ENCODE results near the gene DEXI. TPM values are rescaled to one million over a fixed set of nuclear protein-coding genes. Genes with fewer than 3 reads are reported as not detected.

The DEXI gene
- polyA plus RNA-seq, 1 donor from 2014 or later: 11.4 TPM

DNA sequence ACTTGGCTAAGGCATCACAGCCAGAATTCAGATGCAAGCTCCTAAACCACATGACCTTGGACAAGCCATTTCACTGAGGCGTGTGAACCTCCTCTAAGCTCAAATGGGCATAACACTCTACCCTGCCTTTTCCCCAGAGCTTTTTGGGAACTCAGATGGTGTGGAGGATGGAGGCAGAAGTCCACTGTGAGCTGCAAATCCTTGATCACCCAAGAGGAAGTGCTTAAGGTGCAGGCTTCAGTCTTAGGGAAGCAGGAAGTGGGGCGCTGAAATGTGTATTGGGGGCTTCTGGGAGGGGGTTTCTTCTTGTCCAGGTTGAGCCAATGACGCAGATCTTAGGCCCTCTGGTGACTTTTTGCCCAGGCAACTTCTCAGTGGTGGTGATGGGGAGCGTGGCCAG, 52.4 kb downstream of the DEXI start:
- Mint-ChIP-seq H3K36me3 (peaks cover 8% of the 10 kb centered on the region), H3K27me3 (no peaks in the 10 kb centered on the region), H3K4me1 (peaks cover 48 to 77% (median 70%) of the 10 kb centered on the region in 3 donors), H3K9me3 (no peaks in the 10 kb centered on the region), H3K4me3 (peak overlapping the region; percentile 74 to 95 (median 90)), H3K27ac (peak overlapping the region; percentile 65 to 91 (median 90))

DNA sequence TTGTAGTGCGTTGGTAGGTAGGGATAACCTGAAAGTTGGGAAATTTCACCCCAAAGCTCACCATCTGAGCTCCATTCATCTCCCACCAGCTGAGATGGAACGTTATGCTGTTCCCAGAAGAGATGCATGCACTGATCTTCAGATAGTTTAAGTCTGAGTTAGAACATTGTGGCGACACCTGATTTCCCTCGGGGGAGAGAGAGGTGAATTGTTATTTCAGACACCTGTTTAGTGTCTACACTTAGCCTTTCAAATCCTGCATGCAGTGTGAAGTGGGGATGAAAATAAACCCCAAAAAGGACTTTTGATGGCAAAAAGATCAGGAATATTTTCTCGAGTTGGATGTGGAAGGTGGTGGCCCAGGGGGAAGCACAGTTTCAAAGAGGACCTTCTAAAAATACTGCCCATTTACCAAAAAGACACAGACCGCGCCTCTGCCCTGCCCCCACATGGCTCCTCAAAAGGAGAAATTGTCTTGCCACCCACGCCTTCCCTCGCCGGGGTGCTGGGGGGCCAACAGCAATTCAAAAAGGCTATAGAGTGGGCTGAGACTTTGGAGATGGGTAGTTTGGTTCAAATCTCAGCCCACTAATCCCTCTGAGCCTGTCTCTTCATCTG, 53.8 kb downstream of the DEXI start:
- H3K9me3 Mint-ChIP-seq: no peaks in the 10 kb centered on the region
- peaks cover 54 to 82% (median 76%) of the 10 kb centered on the region in 3 donors for H3K4me1 Mint-ChIP-seq
- H3K27me3 Mint-ChIP-seq: no peaks in the 10 kb centered on the region
- H3K27ac Mint-ChIP-seq: peak overlapping the region; percentile 65 to 91 (median 90)
- H3K4me3 Mint-ChIP-seq: peak overlapping the region; percentile 74 to 95 (median 90)
- peaks cover 6% of the 10 kb centered on the region for H3K36me3 Mint-ChIP-seq

DNA sequence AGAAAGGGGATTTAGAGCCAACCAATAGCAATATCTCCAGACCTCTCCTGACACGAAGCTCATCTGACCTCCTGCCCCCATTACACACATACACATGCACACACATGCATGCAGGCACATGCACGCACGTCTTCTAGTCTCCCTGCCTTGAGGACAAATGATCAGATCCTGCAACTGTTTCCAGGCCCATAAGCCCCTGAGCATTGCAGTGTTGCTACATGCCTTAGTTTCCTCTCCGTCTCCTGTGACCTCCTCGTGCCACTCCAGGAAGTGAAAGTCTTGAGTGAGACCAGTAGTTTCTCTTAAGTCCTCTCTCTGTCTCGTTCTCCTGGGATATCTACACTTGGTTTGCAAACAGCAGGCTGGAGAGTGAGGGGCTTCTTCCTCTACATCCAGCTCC, 57.0 kb downstream of the DEXI start:
- H3K4me1 Mint-ChIP-seq: peaks cover 59 to 80% (median 77%) of the 10 kb centered on the region in 3 donors

DNA sequence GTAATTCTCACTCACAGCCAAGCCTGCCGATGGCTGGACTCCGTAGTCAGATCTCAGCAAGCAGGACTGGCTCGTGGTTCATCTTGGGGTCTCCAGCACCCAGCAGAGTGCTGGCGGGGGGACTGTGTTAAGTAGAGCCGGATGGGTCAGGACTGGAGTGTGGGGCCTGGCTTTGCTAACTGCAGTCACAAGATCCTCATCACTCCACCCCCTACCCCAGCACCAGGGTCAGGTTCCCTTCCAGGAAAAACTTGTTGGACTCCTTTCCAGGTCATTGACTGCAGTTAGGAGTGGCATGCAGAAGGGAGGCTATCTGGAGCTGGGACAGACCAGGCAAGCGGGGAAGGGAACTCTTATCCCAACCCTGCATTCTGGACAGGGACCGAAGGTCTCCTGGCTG, 59.3 kb downstream of the DEXI start:
- H3K4me3 Mint-ChIP-seq: peak overlapping the region; percentile 58 to 90 (median 75)
- H3K4me1 Mint-ChIP-seq: peaks cover 48 to 61% (median 57%) of the 10 kb centered on the region in 3 donors
- peaks cover 21% of the 10 kb centered on the region for H3K36me3 Mint-ChIP-seq
- H3K27ac Mint-ChIP-seq: peak overlapping the region; percentile 22 to 91 (median 89)
- H3K9me3 Mint-ChIP-seq: no peaks in the 10 kb centered on the region
- H3K27me3 Mint-ChIP-seq: no peaks in the 10 kb centered on the region

More for the DNA sequence above, 57.0 kb downstream of the DEXI start:
- Mint-ChIP-seq H3K27ac (peak overlapping the region; percentile 65 to 96 (median 90)), H3K4me3 (peak overlapping the region; percentile 74 to 95 (median 90)), H3K9me3 (no peaks in the 10 kb centered on the region), H3K36me3 (peaks cover 18% of the 10 kb centered on the region), H3K27me3 (no peaks in the 10 kb centered on the region)

DNA sequence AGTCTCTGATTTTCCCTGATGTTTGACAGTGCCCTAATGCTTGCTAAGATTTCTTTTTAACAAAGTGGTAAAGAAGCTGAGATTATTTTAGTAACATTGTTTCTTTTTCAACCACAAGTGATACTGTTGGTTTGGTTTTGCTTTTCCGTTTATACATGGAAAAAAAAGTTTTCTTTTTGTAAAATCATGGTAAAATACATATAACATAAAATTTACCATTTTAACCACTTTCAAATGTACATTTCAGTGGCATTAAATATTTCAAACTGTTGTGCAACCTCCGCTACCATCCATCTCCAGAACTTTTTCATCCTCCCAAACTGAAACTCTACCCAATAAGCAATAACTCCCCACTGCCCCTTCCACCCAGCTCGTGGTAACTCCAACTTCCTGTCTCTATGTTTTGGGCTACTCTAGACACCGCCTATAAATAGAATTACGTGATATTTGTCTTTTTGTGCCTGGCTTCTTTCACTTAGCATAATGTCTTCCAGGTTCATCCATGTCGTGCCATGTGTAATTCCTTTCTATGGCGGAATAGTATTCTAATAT, 60.7 kb downstream of the DEXI start:
- Mint-ChIP-seq H3K27ac (peak overlapping the region; percentile 67 to 94 (median 91)), H3K9me3 (no peaks in the 10 kb centered on the region), H3K4me3 (peak overlapping the region; percentile 90 to 100 (median 99)), H3K36me3 (peaks cover 18% of the 10 kb centered on the region), H3K27me3 (no peaks in the 10 kb centered on the region), H3K4me1 (peaks cover 41 to 56% (median 49%) of the 10 kb centered on the region in 3 donors)

DNA sequence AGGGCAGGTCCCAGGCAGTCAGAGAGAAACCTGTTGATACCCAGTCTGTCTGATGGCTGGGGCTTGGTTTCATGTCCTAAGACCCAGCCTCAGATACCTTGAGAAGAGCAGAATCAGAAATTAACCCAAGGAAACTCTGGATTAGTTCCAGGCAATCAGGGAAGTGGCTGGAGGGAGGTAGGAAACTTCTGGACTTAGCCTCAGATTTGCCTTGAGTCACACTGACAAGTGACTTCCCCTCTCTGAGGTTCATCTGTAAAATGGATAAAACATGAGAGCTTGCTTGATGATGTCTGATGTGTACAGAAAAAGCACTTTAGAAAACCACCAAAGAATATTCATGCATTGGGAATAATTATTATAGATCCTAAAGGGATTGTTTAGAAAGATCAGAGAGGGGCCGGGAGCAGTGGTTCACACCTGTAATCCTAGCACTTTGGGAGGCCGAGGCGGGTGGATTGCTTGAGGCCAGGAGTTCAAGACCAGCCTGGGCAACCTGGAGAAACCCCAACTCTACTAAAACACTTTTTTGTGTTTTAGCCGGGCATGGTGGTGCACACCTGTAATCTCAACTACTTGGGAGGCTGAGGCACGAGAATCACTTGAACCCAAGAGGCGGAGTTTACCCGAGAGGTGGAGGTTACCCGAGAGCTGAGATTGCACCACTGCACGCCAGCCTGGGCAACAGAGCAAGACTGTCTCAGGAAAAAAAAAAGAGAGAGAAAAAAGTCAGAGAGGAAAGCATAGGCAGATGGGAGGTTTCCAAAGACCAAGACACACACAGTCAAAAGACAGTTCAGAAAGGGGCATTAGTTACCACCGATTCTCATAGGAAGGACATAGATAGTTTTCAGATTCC, 61.4 kb downstream of the DEXI start:
- Mint-ChIP-seq H3K4me3 (peak overlapping the region; percentile 90 to 100 (median 99)), H3K27ac (peak overlapping the region; percentile 67 to 94 (median 91)), H3K36me3 (peaks cover 18% of the 10 kb centered on the region), H3K4me1 (peaks cover 37 to 52% (median 48%) of the 10 kb centered on the region in 3 donors), H3K9me3 (no peaks in the 10 kb centered on the region), H3K27me3 (no peaks in the 10 kb centered on the region)

DNA sequence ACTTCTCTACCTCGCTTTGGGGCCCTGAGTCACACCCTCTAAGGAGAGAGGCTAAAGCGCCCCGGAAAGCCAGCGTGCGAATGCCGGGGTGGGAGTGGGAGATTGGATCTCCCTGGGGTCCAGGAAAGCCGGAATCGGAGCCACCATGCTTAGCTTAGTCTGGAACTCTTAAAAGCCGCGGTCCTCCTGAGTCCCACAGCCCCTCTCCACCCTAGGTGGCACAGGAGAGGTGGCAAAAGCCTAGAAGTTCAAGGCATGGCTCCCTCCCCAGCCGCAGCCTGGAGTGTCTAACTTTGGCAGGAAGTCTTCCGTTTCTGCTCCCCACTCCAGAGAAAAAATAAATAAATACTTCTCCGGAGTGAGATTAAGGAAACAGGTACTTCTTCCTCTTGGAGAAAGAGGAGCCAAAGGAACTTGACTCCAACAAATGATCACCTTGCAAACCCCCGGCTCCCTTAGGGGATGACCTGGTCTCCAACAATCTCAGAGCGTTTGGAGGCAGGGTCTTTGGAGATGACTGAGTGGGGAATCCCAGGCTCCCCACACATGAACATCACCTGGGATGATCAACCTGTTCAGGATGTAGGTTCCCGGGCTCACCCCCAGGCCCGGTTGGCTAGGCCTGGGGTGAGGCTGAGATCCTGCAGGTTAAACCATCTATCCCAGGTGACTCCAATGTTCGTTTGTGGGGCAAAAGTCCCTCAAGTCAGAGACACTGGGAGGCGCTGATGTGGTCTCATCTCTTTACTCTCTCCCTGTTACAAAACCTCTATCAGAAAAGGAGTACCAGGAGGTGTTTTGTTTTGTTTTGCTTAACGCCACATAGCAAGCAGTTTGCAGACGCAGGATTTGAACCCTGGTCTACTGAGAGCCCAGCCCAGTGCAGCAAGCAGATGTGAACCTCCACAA, 62.3 kb downstream of the DEXI start:
- peak overlapping the region; percentile 67 to 94 (median 91) for H3K27ac Mint-ChIP-seq
- peak overlapping the region; percentile 90 to 100 (median 99) for H3K4me3 Mint-ChIP-seq
- no peaks in the 10 kb centered on the region for H3K27me3 Mint-ChIP-seq
- no peaks in the 10 kb centered on the region for H3K9me3 Mint-ChIP-seq
- H3K4me1 Mint-ChIP-seq: peaks cover 36 to 52% (median 47%) of the 10 kb centered on the region in 3 donors
- H3K36me3 Mint-ChIP-seq: peaks cover 18% of the 10 kb centered on the region

Other genes with a start within 250 kb of the DEXI start
- gene TEKT5, start 247.5 kb downstream of the DEXI start, polyA plus RNA-seq: not detected
- gene NUBP1, start 198.6 kb downstream of the DEXI start, polyA plus RNA-seq: 46.8 TPM
- 0.23 TPM for gene TVP23A, start 123.7 kb downstream of the DEXI start, polyA plus RNA-seq
- 173 TPM for gene CIITA, start 65.3 kb downstream of the DEXI start, polyA plus RNA-seq
- gene CLEC16A, start 2.1 kb upstream of the DEXI start, polyA plus RNA-seq: 21.1 TPM

Measured in IgD-negative memory B cell (primary cell).